Endothelial cell of umbilical vein (primary cell): ENCODE measurements around the gene LRRC32. TPM values are rescaled to one million over a fixed set of nuclear protein-coding genes. Genes with fewer than 3 reads are reported as not detected.

Experiments used
- BruUV-seq: library from RNA; stranded (reverse); fragments of 400-500 nt; replicated peaks from 2 replicates; lab custom pipeline; 2021; lab: Mats Ljungman, UMichigan
- CTCF ChIA-PET: fragments of 300-600, 350-600 bp; sonication (Branson Sonifier 250); formaldehyde crosslinking; loops from one replicate; lab custom pipeline; 2021; ENCODE audit warnings: antibody characterized with exemption, inconsistent platforms; lab: Charles Lee
- POLR2A ChIA-PET: fragments of 300-600, 350-600 bp; sonication (Branson Sonifier 250); formaldehyde crosslinking; loops from one replicate; lab custom pipeline; 2021; ENCODE audit warnings: antibody characterized with exemption, inconsistent platforms; lab: Charles Lee
- DNase-seq: peaks from one replicate; pipeline ENCODE4 v3.0.0-alpha.2; 2011; ENCODE audit warnings: low read depth, low spot score
- FAIRE-seq: peaks from 2 replicates; lab custom pipeline; 2011; peaks lifted over from hg19 to GRCh38; lab: Jason Lieb, UNC
- H2AFZ ChIP-seq: 2 replicates; pipeline ENCODE4 v1.6.0; 2012; ENCODE audit warnings: low read depth, low read length, control low read depth, inconsistent platforms
- H3K27ac ChIP-seq: 2 replicates; pipeline ENCODE4 v1.5.1; 2011; ENCODE audit warnings: low read depth, mild to moderate bottlenecking, control low read depth, low read length, moderate library complexity; ENCODE audit not compliant: insufficient read depth
- H3K27me3 ChIP-seq, 2 experiments: 2 replicates each; pipeline versions ENCODE4 v1.6.0 to v1.6.1; 2011; ENCODE audit warnings: low read length in 2 of 2, mixed read lengths in 1 of 2; ENCODE audit not compliant: control insufficient read depth in 2 of 2, insufficient read depth in 2 of 2
- H3K36me3 ChIP-seq, 2 experiments: 2 replicates in 1 of 2; 3 replicates in 1 of 2; pipeline ENCODE4 v1.5.1; 2011; ENCODE audit warnings: low read length in 2 of 2, mild to moderate bottlenecking in 1 of 2, moderate library complexity in 1 of 2; ENCODE audit not compliant: control insufficient read depth in 2 of 2, insufficient read depth in 2 of 2; ENCODE audit errors: extremely low read depth in 1 of 2
- H3K4me1 ChIP-seq: 3 replicates; pipeline ENCODE4 v1.5.1; 2011; ENCODE audit warnings: mild to moderate bottlenecking, low read length; ENCODE audit not compliant: control insufficient read depth, insufficient read depth; ENCODE audit errors: extremely low read depth
- H3K4me2 ChIP-seq: 2 replicates; pipeline ENCODE4 v1.6.1; 2011; ENCODE audit warnings: low read length, control low read depth, mixed read lengths; ENCODE audit not compliant: insufficient read depth
- H3K4me3 ChIP-seq, 3 experiments: fragments of 200-600 bp in 1 of 3; sonication (generic), shearing (Covaris generic) in 1 of 3; replicated peaks in 1 of 3; 2 replicates each; pipeline ENCODE4 v1.5.1; 2011 to 2016; ENCODE audit warnings: control low read depth in 3 of 3, low read length in 3 of 3, mild to moderate bottlenecking in 2 of 3, inconsistent platforms in 1 of 3, low read depth in 1 of 3, moderate library complexity in 1 of 3; ENCODE audit not compliant: insufficient read depth in 1 of 3
- H3K79me2 ChIP-seq: 2 replicates; pipeline ENCODE4 v1.6.0; 2012; ENCODE audit warnings: low read length, inconsistent platforms; ENCODE audit not compliant: control insufficient read depth, insufficient read depth
- H3K9ac ChIP-seq: replicated peaks from 2 replicates; pipeline ENCODE3; 2011; ENCODE audit warnings: low read length, control low read depth; ENCODE audit not compliant: insufficient read depth; ENCODE audit errors: extremely low read depth
- H3K9me1 ChIP-seq: replicated peaks from 3 replicates; pipeline ENCODE4 v1.6.0; 2011; ENCODE audit warnings: mild to moderate bottlenecking, low read length; ENCODE audit not compliant: control insufficient read depth, insufficient read depth; ENCODE audit errors: extremely low read depth
- H3K9me3 ChIP-seq: replicated peaks from 2 replicates; pipeline ENCODE4 v1.5.1; 2012; ENCODE audit warnings: low read length, inconsistent platforms; ENCODE audit not compliant: control insufficient read depth, insufficient read depth
- H4K20me1 ChIP-seq: replicated peaks from 2 replicates; pipeline ENCODE3; 2011; ENCODE audit warnings: mild to moderate bottlenecking, low read length; ENCODE audit not compliant: control insufficient read depth, insufficient read depth; ENCODE audit errors: extremely low read depth
- CTCF ChIP-seq, 2 donors: IDR thresholded peaks; 1 replicate in 1 of 2; 2 replicates in 1 of 2; pipeline ENCODE4 v1.5.1; 2011; ENCODE audit warnings: low read length in 2 of 2, mild to moderate bottlenecking in 2 of 2, moderate library complexity in 2 of 2, control low read depth in 1 of 2, inconsistent platforms in 1 of 2, low read depth in 1 of 2; ENCODE audit not compliant: insufficient read depth in 1 of 2; ENCODE audit errors: extremely low read depth in 1 of 2
- EZH2 ChIP-seq: IDR thresholded peaks from 2 replicates; pipeline ENCODE4 v1.6.1; 2012; ENCODE audit warnings: borderline replicate concordance, low read depth, mild to moderate bottlenecking, moderate library complexity, low read length, inconsistent platforms; ENCODE audit not compliant: severe bottlenecking
- FOS ChIP-seq: IDR thresholded peaks from 2 replicates; pipeline ENCODE4 v1.6.1; 2011; ENCODE audit warnings: mild to moderate bottlenecking, low read length, moderate library complexity, borderline replicate concordance; ENCODE audit not compliant: insufficient read depth
- GATA2 ChIP-seq: IDR thresholded peaks from 2 replicates; pipeline ENCODE4 v1.7.0; 2011; ENCODE audit warnings: low read depth, mild to moderate bottlenecking, moderate library complexity, mixed read lengths, low read length; ENCODE audit not compliant: insufficient read length, insufficient read depth
- JUN ChIP-seq: IDR thresholded peaks from 2 replicates; pipeline ENCODE4 v1.6.1; 2011; ENCODE audit warnings: borderline replicate concordance, low read depth; ENCODE audit not compliant: insufficient read length, insufficient read depth
- MYC ChIP-seq: IDR thresholded peaks from one replicate; pipeline ENCODE4 v1.6.1; 2011; ENCODE audit warnings: mild to moderate bottlenecking, low read depth, low read length
- POLR2A ChIP-seq: IDR thresholded peaks from 2 replicates; pipeline ENCODE4 v1.6.1; 2012; ENCODE audit warnings: low read depth, mild to moderate bottlenecking, control low read depth, low read length
- POLR2AphosphoS5 ChIP-seq: IDR thresholded peaks from 2 replicates; pipeline ENCODE4 v1.6.1; 2012; ENCODE audit warnings: low read depth, mild to moderate bottlenecking, control low read depth, low read length, moderate library complexity; ENCODE audit not compliant: insufficient read depth
- dilution Hi-C: fragments of 300-500 bp; cut with MboI; formaldehyde crosslinking; loops from one replicate; pipeline ENCODE4 v1.15.0; 2019; ENCODE audit warnings: low sequenced_read_pairs; ENCODE audit not compliant: extremely low pct_ligation_motif_present
- intact Hi-C: fragments of 100-400 bp; cut with micrococcal nuclease; formaldehyde crosslinking; loops from one replicate; pipeline ENCODE4 v1.10.0; 2022
- polyA plus RNA-seq, 4 experiments: library from polyadenylated mRNA; depleted of rRNA in 3 of 4; stranded (reverse) in 3 of 4; unstranded in 1 of 4; fragments of >200 nt; gene quantifications; 2 replicates each; pipeline versions ENCODE4 v1.2.1 to v1.2.3, GENCODE V29; 2011 to 2012; ENCODE audit warnings: missing spikeins in 1 of 4
- total RNA-seq: library from RNA; stranded (reverse); gene quantifications from 2 replicates; pipeline ENCODE4 v1.2.3, GENCODE V29; 2021
- TF ChIP-seq, protein P1 (sequence below): IDR thresholded peaks from 2 replicates; pipeline ENCODE4 v1.6.1; 2011; ENCODE audit not compliant: insufficient read depth, insufficient read length

Gene LRRC32
- total and polyA plus RNA-seq, 2 donors (not counting 3 experiments of a cell fraction or from before 2014, with no cell fraction given): 77.2 to 117 TPM

DNA sequence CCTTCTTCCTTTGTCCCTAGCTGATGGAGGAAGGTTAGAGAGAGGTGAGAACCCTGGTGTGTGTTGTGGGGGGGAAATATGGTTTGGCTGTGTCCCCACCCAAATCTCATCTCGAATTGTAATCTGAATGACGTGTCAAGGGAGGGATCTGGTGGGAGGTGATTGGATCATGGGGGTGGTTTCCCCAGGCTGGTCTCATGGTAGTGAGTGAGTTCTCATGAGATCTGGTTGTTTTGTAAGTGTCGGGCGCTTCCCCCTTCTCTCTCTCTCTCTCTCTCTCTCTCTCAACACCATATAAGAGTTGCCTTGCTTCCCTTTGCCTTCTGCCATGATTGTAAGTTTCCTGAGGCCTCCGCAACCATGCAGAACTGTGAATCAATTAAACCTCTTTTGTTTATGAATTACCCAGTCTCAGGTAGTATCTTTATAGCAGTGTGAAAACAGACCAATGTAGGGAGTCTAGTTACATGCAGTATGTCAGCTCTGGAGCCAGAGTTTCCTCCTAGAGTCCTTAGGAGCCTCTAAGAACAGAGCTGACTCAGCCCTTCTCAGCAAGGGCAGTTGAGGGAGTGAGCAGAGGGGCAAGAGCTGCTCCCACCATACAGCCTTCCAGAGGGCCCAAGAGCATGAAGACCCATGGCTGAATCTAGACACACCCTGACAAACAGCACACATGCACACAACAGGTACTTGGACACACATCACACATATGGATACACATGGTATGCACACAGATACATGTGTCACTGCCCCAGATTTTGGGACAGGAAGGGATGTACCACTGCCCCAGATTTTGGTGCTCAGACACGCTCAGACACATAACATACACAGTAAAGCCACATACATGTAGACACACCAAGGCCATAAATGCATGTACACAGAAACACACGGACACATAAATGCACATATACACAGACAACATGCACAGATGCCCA is 12.9 kb upstream of the LRRC32 start:
- Histone ChIP-seq H3K27ac (no peak overlapping the region), H4K20me1 (no peaks in the 10 kb centered on the region), H3K4me3 (no peak overlapping the region), H2AFZ (no peak overlapping the region), H3K4me1 (no peaks in the 10 kb centered on the region), H3K9me1 (no peaks in the 10 kb centered on the region), H3K27me3 (no peaks in the 10 kb centered on the region), H3K9me3 (no peaks in the 10 kb centered on the region), H3K36me3 (no peaks in the 10 kb centered on the region), H3K79me2 (no peaks in the 10 kb centered on the region), H3K4me2 (no peak overlapping the region), H3K9ac (no peak overlapping the region)
- intact Hi-C loops (loop anchor here (5.0 kb wide), 2 partner anchors 446 to 476 kb away; partner anchors contain the start of gene WNT11), dilution Hi-C loops (no loop called here)
- ChIA-PET CTCF (interaction anchor here (0.9 kb wide), 1 partner anchor 85 kb away, joined by 4 read pairs; no protein-coding TSS in a partner anchor), POLR2A (interaction anchor here (0.7 kb wide), 1 partner anchor 191 kb away, joined by 3 read pairs; no protein-coding TSS in a partner anchor)
- no TSS peak for BruUV-seq
- DNase-seq (no peak), FAIRE-seq (no peak)
- TF ChIP-seq CTCF (IDR thresholded peaks at IDR 0.05; ENCODE audit: extremely low read depth in 1 of 2, insufficient read depth in 1 of 2, low read depth in 1 of 2, low read length in 2 of 2) (no peak), EZH2 (no peak), FOS (no peak), JUN (no peak), MYC (no peak), POLR2A (no peak), POLR2AphosphoS5 (no peak), GATA2 (no peak)
- TF ChIP-seq, protein P1, sequence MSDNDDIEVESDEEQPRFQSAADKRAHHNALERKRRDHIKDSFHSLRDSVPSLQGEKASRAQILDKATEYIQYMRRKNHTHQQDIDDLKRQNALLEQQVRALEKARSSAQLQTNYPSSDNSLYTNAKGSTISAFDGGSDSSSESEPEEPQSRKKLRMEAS: no peak
